ENCODE data around the gene KCNJ1. TPM values are rescaled to one million over a fixed set of nuclear protein-coding genes. Genes with fewer than 3 reads are reported as not detected.

KCNJ1 gene
- total and polyA plus RNA-seq, 10 of the 15 experiments (the other 5 are each of a cell fraction or from before 2014, with no cell fraction given), result not detected

DNA sequence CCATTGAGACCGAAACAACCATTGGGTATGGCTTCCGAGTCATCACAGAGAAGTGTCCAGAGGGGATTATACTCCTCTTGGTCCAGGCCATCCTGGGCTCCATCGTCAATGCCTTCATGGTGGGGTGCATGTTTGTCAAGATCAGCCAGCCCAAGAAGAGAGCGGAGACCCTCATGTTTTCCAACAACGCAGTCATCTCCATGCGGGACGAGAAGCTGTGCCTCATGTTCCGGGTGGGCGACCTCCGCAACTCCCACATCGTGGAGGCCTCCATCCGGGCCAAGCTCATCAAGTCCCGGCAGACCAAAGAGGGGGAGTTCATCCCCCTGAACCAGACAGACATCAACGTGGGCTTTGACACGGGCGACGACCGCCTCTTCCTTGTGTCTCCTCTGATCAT is 44.6 kb upstream of the KCNJ1 start:
- BruUV-seq (replicated peaks), result no TSS peak
- DNase-seq (ENCODE audit: low read depth, low spot score) (no peak), FAIRE-seq (no peak), ATAC-seq (no peak)
- Histone ChIP-seq H3K36me3 (ENCODE audit: control insufficient read depth in 2 of 2, insufficient read depth in 2 of 2, low read length in 1 of 2) (no peaks in the 10 kb centered on the region), H3K4me2 (ENCODE audit: control insufficient read depth, insufficient read depth) (no peak overlapping the region), H3K9me3 (replicated peaks; ENCODE audit: control insufficient read depth, insufficient read depth, low read length) (no peaks in the 10 kb centered on the region), H3K79me2 (ENCODE audit: control insufficient read depth, insufficient read depth, low read length) (no peaks in the 10 kb centered on the region), H2AFZ (ENCODE audit: control insufficient read depth, low read depth, low read length) (no peak overlapping the region), H3K27ac (ENCODE audit: control insufficient read depth, insufficient read depth) (no peak overlapping the region), H3K9ac (ENCODE audit: control insufficient read depth, insufficient read depth, low read length) (no peak overlapping the region), H3K4me3 (no peak overlapping the region), H4K20me1 (ENCODE audit: control insufficient read depth, insufficient read depth) (no peaks in the 10 kb centered on the region), H3K4me1 (ENCODE audit: control insufficient read depth, insufficient read depth, low read length) (no peaks in the 10 kb centered on the region), H3K27me3 (replicated peaks in 1 of 2; ENCODE audit: control insufficient read depth in 2 of 2, insufficient read depth in 2 of 2, low read length in 1 of 2) (peaks cover 3 to 7% of the 10 kb centered on the region in 2 experiments; a peak in 3 of 4 replicates)
- ChIA-PET CTCF (interaction anchor here (0.8 to 1.2 kb wide), 2 partner anchors 14 to 27 kb away, joined by 3 to 4 read pairs; no protein-coding TSS in a partner anchor), RAD21 (ENCODE audit: unreplicated experiment) (no interaction called here), POLR2A (no interaction called here), SMC1A (ENCODE audit: uncharacterized antibody, unreplicated experiment) (no interaction called here)
- intact Hi-C loops (cut with micrococcal nuclease; ENCODE audit: unreplicated experiment), result no loop called here
- WGBS (ENCODE audit: insufficient coverage, insufficient replicate concordance, low lambda C conversion rate, missing lambda C conversion rate), result 51% methylated on average over 15 of the region's 18 CpGs
- no peak for TF ChIP-seq ZZZ3 (IDR thresholded peaks at IDR 0.05; ENCODE audit: control insufficient read depth, insufficient read length, low read depth)
- no peak for TF ChIP-seq ESRRA (IDR thresholded peaks at IDR 0.05; ENCODE audit: low read length)
- TF ChIP-seq SMAD1 (IDR thresholded peaks at IDR 0.05; ENCODE audit: low read depth, partially characterized antibody), result no peak
- no peak for TF ChIP-seq POU2F2 (IDR thresholded peaks at IDR 0.05; ENCODE audit: borderline replicate concordance, low read depth, low read length)
- TF ChIP-seq, protein P1, sequence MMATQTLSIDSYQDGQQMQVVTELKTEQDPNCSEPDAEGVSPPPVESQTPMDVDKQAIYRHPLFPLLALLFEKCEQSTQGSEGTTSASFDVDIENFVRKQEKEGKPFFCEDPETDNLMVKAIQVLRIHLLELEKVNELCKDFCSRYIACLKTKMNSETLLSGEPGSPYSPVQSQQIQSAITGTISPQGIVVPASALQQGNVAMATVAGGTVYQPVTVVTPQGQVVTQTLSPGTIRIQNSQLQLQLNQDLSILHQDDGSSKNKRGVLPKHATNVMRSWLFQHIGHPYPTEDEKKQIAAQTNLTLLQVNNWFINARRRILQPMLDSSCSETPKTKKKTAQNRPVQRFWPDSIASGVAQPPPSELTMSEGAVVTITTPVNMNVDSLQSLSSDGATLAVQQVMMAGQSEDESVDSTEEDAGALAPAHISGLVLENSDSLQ (IDR thresholded peaks at IDR 0.05), result no peak
- TF ChIP-seq BACH1 (IDR thresholded peaks at IDR 0.05; ENCODE audit: borderline replicate concordance), result no peak
- TF ChIP-seq, protein P2, sequence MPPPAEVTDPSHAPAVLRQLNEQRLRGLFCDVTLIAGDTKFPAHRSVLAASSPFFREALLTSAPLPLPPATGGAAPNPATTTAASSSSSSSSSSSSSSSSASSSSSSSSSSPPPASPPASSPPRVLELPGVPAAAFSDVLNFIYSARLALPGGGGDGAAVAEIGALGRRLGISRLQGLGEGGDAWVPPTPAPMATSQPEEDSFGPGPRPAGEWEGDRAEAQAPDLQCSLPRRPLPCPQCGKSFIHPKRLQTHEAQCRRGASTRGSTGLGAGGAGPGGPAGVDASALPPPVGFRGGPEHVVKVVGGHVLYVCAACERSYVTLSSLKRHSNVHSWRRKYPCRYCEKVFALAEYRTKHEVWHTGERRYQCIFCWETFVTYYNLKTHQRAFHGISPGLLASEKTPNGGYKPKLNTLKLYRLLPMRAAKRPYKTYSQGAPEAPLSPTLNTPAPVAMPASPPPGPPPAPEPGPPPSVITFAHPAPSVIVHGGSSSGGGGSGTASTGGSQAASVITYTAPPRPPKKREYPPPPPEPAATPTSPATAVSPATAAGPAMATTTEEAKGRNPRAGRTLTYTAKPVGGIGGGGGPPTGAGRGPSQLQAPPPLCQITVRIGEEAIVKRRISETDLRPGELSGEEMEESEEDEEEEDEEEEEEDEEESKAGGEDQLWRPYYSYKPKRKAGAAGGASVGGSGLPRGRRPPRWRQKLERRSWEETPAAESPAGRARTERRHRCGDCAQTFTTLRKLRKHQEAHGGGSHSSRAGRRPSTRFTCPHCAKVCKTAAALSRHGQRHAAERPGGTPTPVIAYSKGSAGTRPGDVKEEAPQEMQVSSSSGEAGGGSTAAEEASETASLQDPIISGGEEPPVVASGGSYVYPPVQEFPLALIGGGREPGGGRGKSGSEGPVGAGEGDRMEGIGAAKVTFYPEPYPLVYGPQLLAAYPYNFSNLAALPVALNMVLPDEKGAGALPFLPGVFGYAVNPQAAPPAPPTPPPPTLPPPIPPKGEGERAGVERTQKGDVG (CRISPR knock-in tag; IDR thresholded peaks at IDR 0.05), result no peak
- no peak for TF ChIP-seq CHD4 (IDR thresholded peaks at IDR 0.05)
- TF ChIP-seq NR2C2 (IDR thresholded peaks at IDR 0.05; ENCODE audit: borderline replicate concordance, control insufficient read depth, insufficient read length, low read depth), result no peak
- no peak for TF ChIP-seq PML (IDR thresholded peaks at IDR 0.05; ENCODE audit: low read length)
- TF ChIP-seq EP300 (IDR thresholded peaks at IDR 0.05; ENCODE audit: borderline replicate concordance in 1 of 2, control insufficient read depth in 1 of 2, low read depth in 2 of 2, low read length in 2 of 2), result no peak
- TF ChIP-seq, protein P3, sequence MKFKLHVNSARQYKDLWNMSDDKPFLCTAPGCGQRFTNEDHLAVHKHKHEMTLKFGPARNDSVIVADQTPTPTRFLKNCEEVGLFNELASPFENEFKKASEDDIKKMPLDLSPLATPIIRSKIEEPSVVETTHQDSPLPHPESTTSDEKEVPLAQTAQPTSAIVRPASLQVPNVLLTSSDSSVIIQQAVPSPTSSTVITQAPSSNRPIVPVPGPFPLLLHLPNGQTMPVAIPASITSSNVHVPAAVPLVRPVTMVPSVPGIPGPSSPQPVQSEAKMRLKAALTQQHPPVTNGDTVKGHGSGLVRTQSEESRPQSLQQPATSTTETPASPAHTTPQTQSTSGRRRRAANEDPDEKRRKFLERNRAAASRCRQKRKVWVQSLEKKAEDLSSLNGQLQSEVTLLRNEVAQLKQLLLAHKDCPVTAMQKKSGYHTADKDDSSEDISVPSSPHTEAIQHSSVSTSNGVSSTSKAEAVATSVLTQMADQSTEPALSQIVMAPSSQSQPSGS (IDR thresholded peaks at IDR 0.05; ENCODE audit: low read length), result no peak
- no peak for TF ChIP-seq MXI1 (IDR thresholded peaks at IDR 0.05; ENCODE audit: low read depth, low read length)
- TF ChIP-seq LARP7 (IDR thresholded peaks at IDR 0.05), result no peak
- TF ChIP-seq TCF3 (IDR thresholded peaks at IDR 0.05; ENCODE audit: borderline replicate concordance, insufficient read depth, low read depth, low read length), result no peak
- TF ChIP-seq HDAC6 (IDR thresholded peaks at IDR 0.05; ENCODE audit: unreplicated experiment), result no peak
- in situ Hi-C loops (cut with MboI), result no loop called here

Measured in GM12878 (cell line).